Hindlimb muscle (tissue), 1 donor: ENCODE data around the gene TAB2. TPM values are rescaled to one million over a fixed set of nuclear protein-coding genes. Genes with fewer than 3 reads are reported as not detected.

Experiments used
- DNase-seq: peaks from one replicate; pipeline ENCODE4 v3.0.0-alpha.2; 2013
- polyA plus RNA-seq: library from polyadenylated mRNA; unstranded; fragments of 120-200 nt; gene quantifications from one replicate; pipeline ENCODE4 v1.2.1, GENCODE V29; 2013; ENCODE audit not compliant: insufficient read length

The TAB2 gene
- polyA plus RNA-seq, 1 donor, result 57.7 TPM

GRCh38 chr6:149373511-149373910, 56.0 kb downstream of the TAB2 start:
- no peak for DNase-seq

- no peak for DNase-seq
These were observed 62.5 kb downstream of the TAB2 start for GRCh38 chr6:149379977-149380376.

GRCh38 chr6:149380523-149380922, 63.0 kb downstream of the TAB2 start:
- DNase-seq, result no peak

- no peak for DNase-seq
These were observed 65.9 kb downstream of the TAB2 start for GRCh38 chr6:149383371-149383770.

- DNase-seq, result no peak
These were observed 67.0 kb downstream of the TAB2 start for GRCh38 chr6:149384464-149384863.

- no peak for DNase-seq
These were observed 68.6 kb downstream of the TAB2 start for GRCh38 chr6:149385998-149386646.

- DNase-seq, result no peak
These were observed 70.4 kb downstream of the TAB2 start for GRCh38 chr6:149387779-149388512.

GRCh38 chr6:149389509-149390297, 72.2 kb downstream of the TAB2 start:
- no peak for DNase-seq

- DNase-seq, result no peak
These were observed 74.6 kb downstream of the TAB2 start for GRCh38 chr6:149392093-149392492.

GRCh38 chr6:149392535-149392934, 75.0 kb downstream of the TAB2 start:
- DNase-seq, result no peak

- no peak for DNase-seq
These were observed 75.6 kb downstream of the TAB2 start for GRCh38 chr6:149393002-149393679.

- DNase-seq, result no peak
These were observed 77.7 kb downstream of the TAB2 start for GRCh38 chr6:149395185-149395584.

- DNase-seq, result no peak
These were observed 79.9 kb downstream of the TAB2 start for GRCh38 chr6:149397384-149397783.

GRCh38 chr6:149400050-149400449, 82.5 kb downstream of the TAB2 start, which contains the start of gene SUMO4:
Gene SUMO4, plus strand, starts transcription at chr6:149400262. Its CDS starts 130 bp downstream, at chr6:149400392.
- DNase-seq, result no peak

GRCh38 chr6:149403534-149403933, 86.0 kb downstream of the TAB2 start:
- no peak for DNase-seq

GRCh38 chr6:149405823-149406765, 88.6 kb downstream of the TAB2 start:
- DNase-seq, result no peak

GRCh38 chr6:149409617-149410016, 92.1 kb downstream of the TAB2 start:
- DNase-seq, result no peak

- no peak for DNase-seq
These were observed 93.0 kb downstream of the TAB2 start for GRCh38 chr6:149410557-149410956.

GRCh38 chr6:149414009-149414408, 96.5 kb downstream of the TAB2 start:
- no peak for DNase-seq

- DNase-seq, result no peak
These were observed 97.3 kb downstream of the TAB2 start for GRCh38 chr6:149414821-149415220.

- DNase-seq, result no peak
These were observed 102.3 kb downstream of the TAB2 start for GRCh38 chr6:149419696-149420404.
